Neural cell (in vitro differentiated cells): Measurements from ENCODE around the gene SCLY.

Experiments
- CTCF ChIP-seq: fragments of 450-650 bp; IDR thresholded peaks from 2 replicates; pipeline ENCODE4 v1.5.1; 2014; ENCODE audit warnings: antibody characterized with exemption, mild to moderate bottlenecking, moderate library complexity; ENCODE audit not compliant: poor library complexity, severe bottlenecking
- EP300 ChIP-seq: fragments of 450-650 bp; conservative IDR thresholded peaks from 2 replicates; pipeline ENCODE4 v1.6.1; 2014; ENCODE audit warnings: antibody characterized with exemption, mild to moderate bottlenecking, moderate library complexity; ENCODE audit not compliant: poor library complexity, severe bottlenecking
- EZH2 ChIP-seq: fragments of 200-600, 300-800 bp; shearing (Covaris generic), sonication (generic); IDR thresholded peaks from 2 replicates; pipeline ENCODE4 v1.6.1; 2014; ENCODE audit warnings: antibody characterized with exemption, low read length, borderline replicate concordance, mild to moderate bottlenecking; ENCODE audit not compliant: insufficient read depth, poor library complexity, severe bottlenecking
- POLR2AphosphoS5 ChIP-seq: IDR thresholded peaks from 2 replicates; pipeline ENCODE4 v1.6.1; 2012
- RAD21 ChIP-seq: fragments of 450-650 bp; conservative IDR thresholded peaks from 2 replicates; pipeline ENCODE4 v1.6.1; 2014; ENCODE audit warnings: antibody characterized with exemption, mild to moderate bottlenecking, moderate library complexity
- REST ChIP-seq: IDR thresholded peaks from 2 replicates; pipeline ENCODE4 v1.6.1; 2012; ENCODE audit warnings: borderline replicate concordance
- SMC3 ChIP-seq: fragments of 450-650 bp; conservative IDR thresholded peaks from 2 replicates; pipeline ENCODE4 v1.6.1; 2014; ENCODE audit warnings: antibody characterized with exemption, mild to moderate bottlenecking, moderate library complexity; ENCODE audit not compliant: poor library complexity

- TF ChIP-seq SMC3 (no peak), CTCF (no peak), POLR2AphosphoS5 (no peak), RAD21 (no peak), EP300 (no peak), EZH2 (no peak), REST (no peak)
Measured at GRCh38 chr2:238029853-238030252, 30.9 kb upstream of the SCLY start.
